ENCODE data around the gene PABPN1L.

The PABPN1L gene

GRCh38 chr16:88883117-88883895 lies 16.8 kb upstream of the PABPN1L start:
- DNase-seq: no peak

DNA sequence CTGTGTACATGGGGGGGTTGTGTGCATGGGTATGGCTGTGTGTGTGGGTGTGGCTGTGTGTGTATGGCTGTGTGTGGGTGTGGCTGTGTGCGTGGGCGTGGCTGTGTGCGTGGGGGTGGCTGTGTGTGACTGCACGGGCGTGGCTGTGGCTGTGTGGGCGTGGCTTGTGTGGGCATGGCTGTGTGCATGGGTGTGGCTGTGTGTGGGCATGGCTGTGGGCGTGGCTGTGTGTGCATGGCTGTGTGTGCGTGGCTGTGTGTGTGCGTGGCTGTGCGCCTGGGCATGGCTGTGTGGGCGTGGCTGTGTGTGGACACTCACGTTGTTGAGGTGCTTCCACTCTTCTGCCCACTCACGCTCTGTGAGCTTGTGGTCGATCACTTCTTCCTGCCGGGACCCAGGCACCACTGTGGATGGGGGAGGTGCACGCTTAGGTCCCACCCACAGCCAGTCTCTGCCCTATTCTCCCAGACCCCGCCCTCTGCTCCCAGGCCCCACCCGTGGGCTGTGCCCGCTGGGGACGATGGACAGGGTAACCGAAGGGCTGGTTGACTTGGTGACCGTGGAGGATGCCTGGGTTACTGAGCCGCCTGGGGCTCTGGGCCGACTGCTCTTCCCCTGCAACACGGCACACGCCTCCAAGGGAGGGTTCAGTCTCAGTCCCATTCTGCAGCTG lies 16.0 kb upstream of the PABPN1L start:
- no peak for DNase-seq

GRCh38 chr16:88881675-88882357 lies 15.4 kb upstream of the PABPN1L start:
- no peak for DNase-seq

GRCh38 chr16:88881007-88881615 lies 14.7 kb upstream of the PABPN1L start:
- DNase-seq: no peak

GRCh38 chr16:88880226-88881006 lies 14.0 kb upstream of the PABPN1L start:
- DNase-seq: no peak

DNA sequence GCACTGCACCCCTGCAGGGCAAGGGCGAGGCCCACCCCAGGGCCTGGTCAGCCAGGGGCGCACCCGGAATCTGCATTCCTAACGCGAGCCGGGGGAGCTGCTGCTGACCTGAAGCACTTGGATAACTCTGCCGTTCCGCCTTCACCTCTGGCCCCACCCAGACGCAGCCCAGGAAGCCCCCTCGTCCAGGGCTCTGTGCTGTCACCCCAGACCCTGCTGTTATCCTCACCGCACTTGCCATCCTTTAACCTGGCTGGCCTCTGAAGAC lies 13.3 kb upstream of the PABPN1L start:
- DNase-seq: no peak

GRCh38 chr16:88878967-88879787 lies 12.7 kb upstream of the PABPN1L start:
- no peak for DNase-seq

DNA sequence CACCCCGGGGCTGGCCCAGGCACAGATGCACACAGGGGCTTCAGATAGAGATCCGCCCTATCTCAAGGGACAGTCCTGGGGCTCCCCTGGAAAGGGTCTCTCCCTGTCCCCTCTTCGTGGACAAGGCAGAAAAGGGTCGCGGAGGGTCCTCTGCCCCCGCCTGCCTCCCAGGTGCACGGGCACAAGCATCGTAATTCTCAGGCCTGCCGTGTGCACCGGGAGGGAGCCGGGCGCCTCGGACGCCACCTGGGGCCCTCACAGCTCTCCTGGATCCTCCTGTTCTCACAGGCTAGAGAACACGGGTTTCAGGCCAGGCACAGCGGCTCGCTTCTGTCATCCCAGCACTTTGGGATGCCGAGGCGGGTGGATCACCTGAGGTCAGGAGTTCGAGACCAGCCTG lies 11.9 kb upstream of the PABPN1L start:
- no peak for DNase-seq

DNA sequence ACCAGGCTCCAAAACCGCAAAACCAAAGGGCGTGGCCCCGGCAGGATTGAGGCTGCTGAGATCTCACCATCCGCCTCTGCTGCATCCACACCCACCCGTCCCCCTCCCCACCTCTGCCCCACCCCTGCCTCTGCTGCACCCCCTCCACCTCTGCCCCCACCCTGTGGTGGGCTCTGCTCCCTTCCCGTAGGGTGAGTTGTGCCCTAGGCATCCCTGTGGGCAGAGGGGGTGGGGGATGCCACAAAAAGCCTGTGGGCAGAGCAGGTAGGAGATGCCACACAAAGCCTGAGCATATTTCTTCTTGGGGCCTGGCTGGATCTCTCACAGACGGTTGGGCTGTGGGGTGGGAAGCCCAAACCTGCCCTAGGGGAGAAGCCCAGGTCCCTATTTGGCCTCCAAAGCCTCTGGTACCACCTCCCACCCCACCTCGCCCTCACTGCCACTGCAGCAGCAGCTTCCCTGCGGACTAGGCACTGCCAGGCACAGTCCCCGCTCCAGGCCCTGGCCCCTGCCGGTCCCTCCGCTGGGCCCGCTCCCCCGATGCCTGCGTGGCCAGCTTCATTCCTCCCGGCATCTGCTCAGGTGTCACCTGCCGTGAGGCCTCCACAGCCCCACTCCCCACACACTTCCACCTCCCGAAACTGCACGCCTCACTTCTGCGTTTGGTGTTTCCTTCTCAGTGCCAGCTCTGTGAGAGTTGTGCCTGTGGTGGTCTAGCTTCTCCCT lies 11.3 kb upstream of the PABPN1L start:
- no peak for DNase-seq

- DNase-seq: no peak
Observed at GRCh38 chr16:88876942-88877526, 10.6 kb upstream of the PABPN1L start.

GRCh38 chr16:88875703-88876234 lies 9.3 kb upstream of the PABPN1L start:
- DNase-seq: no peak

DNA sequence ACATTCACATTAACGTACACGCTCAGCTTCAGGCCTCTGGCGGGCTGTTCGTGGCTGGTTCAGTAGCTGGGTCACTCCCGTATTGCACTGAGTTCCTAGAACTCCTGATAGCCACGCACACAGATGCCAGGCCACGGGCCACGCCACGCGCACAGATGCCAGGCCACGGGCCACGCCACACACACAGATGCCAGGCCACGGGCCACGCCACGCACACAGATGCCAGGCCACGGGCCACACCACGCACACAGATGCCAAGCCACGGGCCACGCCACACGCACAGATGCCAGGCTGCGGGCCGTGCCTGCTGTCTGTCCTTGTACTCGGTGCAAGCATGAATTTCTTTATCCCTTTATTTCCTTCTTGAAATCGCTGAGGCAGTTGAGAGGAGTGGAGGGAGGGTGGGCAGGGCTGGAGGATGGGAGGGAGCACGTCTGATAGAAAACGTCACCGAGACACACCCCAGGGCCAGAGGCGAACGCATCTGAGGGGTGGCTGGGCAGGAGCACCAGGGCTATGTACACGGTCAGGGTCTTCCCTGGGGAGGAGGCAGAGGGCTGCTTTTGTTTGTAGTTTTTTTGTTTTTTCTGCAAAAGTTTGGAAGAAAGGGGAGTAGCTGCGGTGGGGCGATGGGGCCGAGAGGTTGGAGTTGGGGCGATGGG lies 8.6 kb upstream of the PABPN1L start:
- no peak for DNase-seq

DNA sequence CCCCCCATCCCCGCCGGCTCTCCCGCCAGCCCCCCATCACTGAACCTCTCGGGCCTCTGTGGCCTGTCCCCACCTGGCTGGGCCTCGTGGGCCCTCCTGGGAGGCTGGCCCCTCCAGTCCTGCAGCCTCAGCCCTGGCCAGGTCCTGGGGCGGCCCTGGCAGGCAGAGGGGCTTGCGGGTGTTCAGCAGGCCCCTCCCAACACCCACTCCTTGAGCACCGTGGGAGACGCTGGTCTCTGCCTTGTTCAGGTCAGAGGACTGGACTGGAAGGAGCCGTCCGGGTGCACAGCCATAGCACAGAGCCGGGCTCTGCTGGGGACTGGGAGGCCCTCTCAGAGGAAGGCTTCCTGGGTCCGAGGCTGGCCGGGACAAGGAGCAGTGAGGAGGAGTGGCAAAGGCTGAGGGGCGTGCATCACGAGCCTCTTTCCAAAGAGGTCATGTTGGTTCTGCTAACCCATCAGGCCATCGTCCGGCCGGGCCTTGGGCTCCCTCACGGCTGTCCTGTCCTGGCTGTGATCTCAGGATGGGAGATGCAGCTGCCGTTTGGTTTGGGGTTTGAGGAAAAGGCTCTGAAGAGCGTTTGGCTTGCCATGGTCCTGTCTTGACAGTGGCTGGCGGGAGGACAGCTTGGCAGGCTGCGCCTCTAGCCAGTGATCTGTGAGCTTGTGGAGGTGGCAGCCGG lies 6.3 kb upstream of the PABPN1L start:
- no peak for DNase-seq

GRCh38 chr16:88871730-88872416 lies 5.4 kb upstream of the PABPN1L start:
- no peak for DNase-seq

DNA sequence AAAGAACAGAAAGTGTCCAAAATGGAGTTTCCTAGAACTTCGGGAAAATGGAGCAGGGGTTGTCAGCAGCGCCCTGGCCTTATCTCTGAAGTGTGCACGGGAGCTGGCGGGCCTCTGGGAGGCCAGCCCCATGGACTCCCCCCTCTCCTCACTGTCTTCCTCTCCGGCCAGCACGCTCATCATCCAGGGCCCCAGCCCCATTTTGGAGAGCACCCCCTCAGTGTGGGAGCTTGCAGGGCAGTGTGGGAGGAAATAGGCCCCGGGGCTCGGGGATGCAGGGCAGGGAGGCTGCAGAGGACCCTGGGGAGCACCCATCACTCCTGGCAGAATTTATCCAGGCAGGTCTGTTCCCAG lies 4.9 kb upstream of the PABPN1L start:
- DNase-seq: no peak

DNA sequence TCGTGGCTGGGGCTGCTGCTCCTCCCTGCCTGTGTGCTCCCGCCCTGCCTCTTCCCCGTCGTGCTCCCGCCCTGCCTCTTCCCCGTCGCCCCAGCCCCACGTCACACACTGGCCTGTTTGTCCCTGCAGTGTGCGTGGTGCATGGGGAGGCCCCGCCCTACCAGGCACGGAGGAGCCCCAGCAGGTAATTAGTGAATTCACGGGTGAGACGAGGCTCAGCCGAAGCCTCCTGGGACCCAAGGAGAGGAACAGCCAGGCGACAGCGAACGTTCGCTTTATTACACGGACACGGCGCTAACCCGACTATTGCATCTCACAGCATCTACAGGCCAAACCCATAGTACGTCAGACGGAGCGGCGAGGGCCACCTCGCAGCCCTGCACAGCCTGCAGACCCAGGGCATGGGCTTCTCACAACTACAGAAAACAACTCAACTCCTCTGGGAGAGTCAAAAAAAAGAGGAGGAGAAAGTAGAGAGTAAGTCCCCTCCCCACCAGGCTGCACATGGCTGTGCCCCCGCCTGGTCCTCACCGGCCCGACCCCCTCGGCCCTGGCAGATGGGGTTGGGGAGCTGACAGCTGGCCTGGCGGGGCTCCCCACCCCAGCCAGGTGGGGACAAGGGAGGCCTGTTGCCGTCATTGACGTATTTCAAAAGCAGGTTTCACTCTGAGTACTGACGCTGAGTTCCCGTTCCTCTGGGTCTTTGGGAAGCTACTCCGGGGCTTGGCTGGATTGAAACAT lies 4.3 kb upstream of the PABPN1L start:
- DNase-seq: no peak

- no peak for DNase-seq
Observed at GRCh38 chr16:88869673-88869980, 3.2 kb upstream of the PABPN1L start.

GRCh38 chr16:88868974-88869672 lies 2.7 kb upstream of the PABPN1L start:
- no peak for DNase-seq

All from NCI-H187 (cell line).